Ectodermal cell (in vitro differentiated cells): ENCODE results near the gene TPD52L2.

Source experiments
- H3K27ac ChIP-seq: 2 replicates; pipeline ENCODE4 v1.7.0; 2013; ENCODE audit warnings: mild to moderate bottlenecking, low read depth, low read length; ENCODE audit not compliant: insufficient read depth, poor library complexity, severe bottlenecking
- H3K27me3 ChIP-seq: 2 replicates; pipeline ENCODE4 v1.7.0; 2013; ENCODE audit warnings: mild to moderate bottlenecking, low read length; ENCODE audit not compliant: insufficient read depth, control insufficient read depth, poor library complexity, severe bottlenecking
- H3K36me3 ChIP-seq: one replicate; pipeline ENCODE4 v1.7.0; 2013; ENCODE audit warnings: low read length; ENCODE audit not compliant: control insufficient read depth, insufficient read depth
- H3K4me1 ChIP-seq: one replicate; pipeline ENCODE4 v1.7.0; 2013; ENCODE audit warnings: low read length; ENCODE audit not compliant: control insufficient read depth, insufficient read depth
- H3K4me3 ChIP-seq: 2 replicates; pipeline ENCODE4 v1.7.0; 2013; ENCODE audit warnings: low read depth, low read length, control low read depth; ENCODE audit not compliant: insufficient read depth
- H3K9me3 ChIP-seq: 2 replicates; pipeline ENCODE4 v1.7.0; 2013; ENCODE audit warnings: mild to moderate bottlenecking, low read length, moderate library complexity; ENCODE audit not compliant: control insufficient read depth
- WGBS, 2 experiments: methylation state at CpG; one replicate each; pipeline ENCODE4 v1.1.7; 2013; ENCODE audit warnings: missing lambda C conversion rate in 2 of 2; 5-methylcytosine and 5-hydroxymethylcytosine counted together

The TPD52L2 gene

GRCh38 chr20:63835021-63835858 lies 29.8 kb upstream of the TPD52L2 start:
- Histone ChIP-seq H3K9me3 (no peaks in the 10 kb centered on the region), H3K27ac (no peak overlapping the region), H3K27me3 (peaks cover 32% of the 10 kb centered on the region), H3K4me3 (no peak overlapping the region), H3K36me3 (no peaks in the 10 kb centered on the region), H3K4me1 (peaks cover 15% of the 10 kb centered on the region)
- 47% methylated on average over 21 of the region's 21 CpGs for WGBS, 2 experiments

GRCh38 chr20:63836458-63837344 lies 28.4 kb upstream of the TPD52L2 start:
- no peak overlapping the region for H3K4me3 ChIP-seq
- H3K36me3 ChIP-seq = no peaks in the 10 kb centered on the region
- H3K9me3 ChIP-seq = no peaks in the 10 kb centered on the region
- no peak overlapping the region for H3K27ac ChIP-seq
- H3K27me3 ChIP-seq = peaks cover 25% of the 10 kb centered on the region
- WGBS, 2 experiments = 86% methylated on average over 27 of the region's 27 CpGs
- H3K4me1 ChIP-seq = peaks cover 15% of the 10 kb centered on the region

- WGBS, 2 experiments = 90 to 94% methylated on average over 8 of the region's 8 CpGs
- H3K4me3 ChIP-seq = no peak overlapping the region
- peaks cover 17% of the 10 kb centered on the region for H3K27me3 ChIP-seq
- H3K9me3 ChIP-seq = no peaks in the 10 kb centered on the region
- H3K36me3 ChIP-seq = no peaks in the 10 kb centered on the region
- H3K27ac ChIP-seq = no peak overlapping the region
- peaks cover 15% of the 10 kb centered on the region for H3K4me1 ChIP-seq
Observed at GRCh38 chr20:63837479-63837878, 27.6 kb upstream of the TPD52L2 start.

GRCh38 chr20:63839620-63840019 lies 25.4 kb upstream of the TPD52L2 start:
- Histone ChIP-seq H3K36me3 (no peaks in the 10 kb centered on the region), H3K27me3 (no peaks in the 10 kb centered on the region), H3K9me3 (no peaks in the 10 kb centered on the region), H3K4me3 (no peak overlapping the region), H3K27ac (no peak overlapping the region), H3K4me1 (peaks cover 14% of the 10 kb centered on the region)
- 93 to 94% methylated on average over 13 of the region's 13 CpGs for WGBS, 2 experiments

- Histone ChIP-seq H3K36me3 (no peaks in the 10 kb centered on the region), H3K9me3 (no peaks in the 10 kb centered on the region), H3K27me3 (no peaks in the 10 kb centered on the region), H3K4me3 (no peak overlapping the region), H3K4me1 (peaks cover 6% of the 10 kb centered on the region), H3K27ac (no peak overlapping the region)
- 90 to 94% methylated on average over 11 of the region's 11 CpGs for WGBS, 2 experiments
Observed at GRCh38 chr20:63840405-63840828, 24.7 kb upstream of the TPD52L2 start.

- Histone ChIP-seq H3K27ac (no peak overlapping the region), H3K4me3 (no peak overlapping the region), H3K27me3 (no peaks in the 10 kb centered on the region), H3K4me1 (peaks cover 14% of the 10 kb centered on the region), H3K9me3 (no peaks in the 10 kb centered on the region), H3K36me3 (no peaks in the 10 kb centered on the region)
- WGBS, 2 experiments = 94% methylated on average over 9 of the region's 9 CpGs
Observed at GRCh38 chr20:63842258-63842657, 22.8 kb upstream of the TPD52L2 start.

GRCh38 chr20:63843222-63843621 lies 21.8 kb upstream of the TPD52L2 start:
- H3K27me3 ChIP-seq = no peaks in the 10 kb centered on the region
- H3K27ac ChIP-seq = no peak overlapping the region
- H3K4me1 ChIP-seq = peaks cover 24% of the 10 kb centered on the region
- no peak overlapping the region for H3K4me3 ChIP-seq
- no peaks in the 10 kb centered on the region for H3K9me3 ChIP-seq
- H3K36me3 ChIP-seq = no peaks in the 10 kb centered on the region
- WGBS, 2 experiments = 89 to 93% methylated on average over 12 of the region's 12 CpGs

GRCh38 chr20:63843778-63844177 lies 21.3 kb upstream of the TPD52L2 start:
- Histone ChIP-seq H3K27me3 (no peaks in the 10 kb centered on the region), H3K4me1 (peaks cover 28% of the 10 kb centered on the region), H3K4me3 (no peak overlapping the region), H3K27ac (no peak overlapping the region), H3K9me3 (no peaks in the 10 kb centered on the region), H3K36me3 (no peaks in the 10 kb centered on the region)
- WGBS, 2 experiments = 86 to 89% methylated on average over 16 of the region's 16 CpGs

GRCh38 chr20:63844511-63844991 lies 20.5 kb upstream of the TPD52L2 start:
- Histone ChIP-seq H3K27me3 (no peaks in the 10 kb centered on the region), H3K4me3 (no peak overlapping the region), H3K27ac (no peak overlapping the region), H3K36me3 (no peaks in the 10 kb centered on the region), H3K4me1 (peaks cover 28% of the 10 kb centered on the region), H3K9me3 (no peaks in the 10 kb centered on the region)
- WGBS, 2 experiments = 92 to 94% methylated on average over 9 of the region's 9 CpGs
